Keratinocyte (primary cell): Measurements from ENCODE around the gene SLC43A3. TPM values are rescaled to one million over a fixed set of nuclear protein-coding genes. Genes with fewer than 3 reads are reported as not detected.
A peak's percentile ranks its signal among the peaks of the same experiment; 100 is the strongest.

ENCODE experiments used
- DNase-seq: peaks from one replicate; pipeline ENCODE4 v3.0.0-alpha.2; 2011; ENCODE audit warnings: low read depth, missing footprints, low spot score
- FAIRE-seq: peaks from 2 replicates; lab custom pipeline; 2011; peaks lifted over from hg19 to GRCh38; lab: Jason Lieb, UNC
- H2AFZ ChIP-seq: 2 replicates; pipeline ENCODE4 v1.6.0; 2012; ENCODE audit warnings: low read length, control low read depth, inconsistent platforms; ENCODE audit not compliant: control insufficient read depth
- H3K27ac ChIP-seq: 2 replicates; pipeline ENCODE4 v1.5.1; 2011; ENCODE audit warnings: low read length; ENCODE audit not compliant: control insufficient read depth, insufficient read depth
- H3K27me3 ChIP-seq: 3 replicates; pipeline ENCODE4 v1.6.0; 2011; ENCODE audit warnings: low read length; ENCODE audit not compliant: control insufficient read depth, insufficient read depth; ENCODE audit errors: extremely low read depth
- H3K36me3 ChIP-seq, 2 experiments: 2 replicates in 1 of 2; 3 replicates in 1 of 2; pipeline ENCODE4 v1.5.1; 2011; ENCODE audit warnings: low read length in 2 of 2, mild to moderate bottlenecking in 1 of 2; ENCODE audit not compliant: control insufficient read depth in 2 of 2, insufficient read depth in 2 of 2; ENCODE audit errors: extremely low read depth in 1 of 2
- H3K4me1 ChIP-seq: 3 replicates; pipeline ENCODE4 v1.5.1; 2011; ENCODE audit warnings: low read length; ENCODE audit not compliant: control insufficient read depth, insufficient read depth; ENCODE audit errors: extremely low read depth
- H3K4me2 ChIP-seq: 3 replicates; pipeline ENCODE4 v1.6.0; 2011; ENCODE audit warnings: low read depth, low read length; ENCODE audit not compliant: control insufficient read depth, insufficient read depth; ENCODE audit errors: extremely low read depth
- H3K4me3 ChIP-seq, 3 experiments: fragments of 200-600 bp in 1 of 3; sonication (generic) in 1 of 3; 2 replicates in 2 of 3; 3 replicates in 1 of 3; pipeline ENCODE4 v1.5.1; 2011 to 2016; ENCODE audit warnings: low read length in 3 of 3, mild to moderate bottlenecking in 3 of 3, control low read depth in 2 of 3, inconsistent platforms in 1 of 3, low read depth in 1 of 3, mixed read lengths in 1 of 3, mixed run types in 1 of 3, moderate library complexity in 1 of 3; ENCODE audit not compliant: control insufficient read depth in 2 of 3, insufficient read depth in 2 of 3; ENCODE audit errors: extremely low read depth in 1 of 3
- H3K79me2 ChIP-seq: 2 replicates; pipeline ENCODE4 v1.6.0; 2012; ENCODE audit warnings: low read length; ENCODE audit not compliant: control insufficient read depth, insufficient read depth
- H3K9ac ChIP-seq: 3 replicates; pipeline ENCODE4 v1.6.0; 2011; ENCODE audit warnings: low read length; ENCODE audit not compliant: control insufficient read depth, insufficient read depth; ENCODE audit errors: extremely low read depth
- H3K9me1 ChIP-seq: 3 replicates; pipeline ENCODE4 v1.6.0; 2011; ENCODE audit warnings: low read length; ENCODE audit not compliant: control insufficient read depth, insufficient read depth; ENCODE audit errors: extremely low read depth
- H3K9me3 ChIP-seq: 2 replicates; pipeline ENCODE4 v1.5.1; 2012; ENCODE audit warnings: low read depth, low read length; ENCODE audit not compliant: control insufficient read depth
- H4K20me1 ChIP-seq: 3 replicates; pipeline ENCODE4 v1.6.0; 2011; ENCODE audit warnings: low read length; ENCODE audit not compliant: control insufficient read depth, insufficient read depth; ENCODE audit errors: extremely low read depth
- EZH2 ChIP-seq: IDR thresholded peaks from one replicate; pipeline ENCODE4 v1.6.1; 2012; ENCODE audit warnings: inconsistent platforms, mild to moderate bottlenecking, low read length, moderate library complexity
- dilution Hi-C: fragments of 300-500 bp; cut with MboI; formaldehyde crosslinking; loops from one replicate; pipeline ENCODE4 v1.7.0; 2020; ENCODE audit warnings: low sequenced_read_pairs; ENCODE audit not compliant: extremely low pct_ligation_motif_present
- polyA minus RNA-seq, 3 experiments: library from RNA; depleted of rRNA, polyadenylated mRNA; stranded (reverse); fragments of >200 nt; gene quantifications; 1 replicate in 1 of 3; 2 replicates in 1 of 3; 3 replicates in 1 of 3; pipeline ENCODE4 v1.2.3, GENCODE V29; 2011
- polyA plus RNA-seq, 5 experiments: library from polyadenylated mRNA; depleted of rRNA in 3 of 5; stranded (reverse) in 3 of 5; stranded (forward) in 1 of 5; unstranded in 1 of 5; fragments of >200 nt; gene quantifications; 1 replicate in 1 of 5; 2 replicates in 3 of 5; 3 replicates in 1 of 5; pipeline versions ENCODE4 v1.2.1 to v1.2.3, GENCODE V29; 2011 to 2012; ENCODE audit warnings: missing spikeins in 2 of 5, low read depth in 1 of 5, low replicate concordance in 1 of 5
- TF ChIP-seq, protein P1 (sequence below), 3 experiments: IDR thresholded peaks in 1 of 3; conservative IDR thresholded peaks in 1 of 3; optimal IDR thresholded peaks in 1 of 3; 2 replicates in 2 of 3; 3 replicates in 1 of 3; pipeline versions ENCODE3 to v1.5.1; 2011; ENCODE audit warnings: low read length in 3 of 3, mild to moderate bottlenecking in 3 of 3, moderate library complexity in 2 of 3, control low read depth in 1 of 3, inconsistent platforms in 1 of 3; ENCODE audit not compliant: insufficient read depth in 2 of 3; ENCODE audit errors: extremely low read depth in 1 of 3

Gene SLC43A3
- 14.1 to 83.9 TPM (median 48.1 TPM) in 3 replicates for polyA plus RNA-seq
- polyA plus RNA-seq (2011; ENCODE audit: low read depth): 3.1 TPM
- polyA plus RNA-seq (2011; cell fraction: cytosol; rRNA removed): 15.0 and 22.1 TPM in 2 replicates
- 40.2 and 49.1 TPM in 2 replicates for polyA plus RNA-seq (2011; cell fraction: nucleus; rRNA removed)
- 8.9 and 50.8 TPM in 2 replicates for polyA plus RNA-seq (2012; ENCODE audit: low replicate concordance)
- 35.7 to 91.4 TPM (median 88.4 TPM) in 3 replicates for polyA minus RNA-seq
- 23.4 TPM for polyA minus RNA-seq (2011; cell fraction: cytosol; rRNA and poly(A)+ RNA removed)
- polyA minus RNA-seq (2011; cell fraction: nucleus; rRNA and poly(A)+ RNA removed): 20.5 and 26.0 TPM in 2 replicates

- Histone ChIP-seq H3K27me3 (no peaks in the 10 kb centered on the region), H3K4me2 (peak within 1 kb of the TSS; percentile 75)
- dilution Hi-C loops: no loop called here
Measured at GRCh38 chr11:57426929-57427726, at the start of gene SLC43A3. TSS of gene SLC43A3 (minus strand) at chr11:57427121. CDS start at chr11:57426172, 949 bp downstream.

DNA sequence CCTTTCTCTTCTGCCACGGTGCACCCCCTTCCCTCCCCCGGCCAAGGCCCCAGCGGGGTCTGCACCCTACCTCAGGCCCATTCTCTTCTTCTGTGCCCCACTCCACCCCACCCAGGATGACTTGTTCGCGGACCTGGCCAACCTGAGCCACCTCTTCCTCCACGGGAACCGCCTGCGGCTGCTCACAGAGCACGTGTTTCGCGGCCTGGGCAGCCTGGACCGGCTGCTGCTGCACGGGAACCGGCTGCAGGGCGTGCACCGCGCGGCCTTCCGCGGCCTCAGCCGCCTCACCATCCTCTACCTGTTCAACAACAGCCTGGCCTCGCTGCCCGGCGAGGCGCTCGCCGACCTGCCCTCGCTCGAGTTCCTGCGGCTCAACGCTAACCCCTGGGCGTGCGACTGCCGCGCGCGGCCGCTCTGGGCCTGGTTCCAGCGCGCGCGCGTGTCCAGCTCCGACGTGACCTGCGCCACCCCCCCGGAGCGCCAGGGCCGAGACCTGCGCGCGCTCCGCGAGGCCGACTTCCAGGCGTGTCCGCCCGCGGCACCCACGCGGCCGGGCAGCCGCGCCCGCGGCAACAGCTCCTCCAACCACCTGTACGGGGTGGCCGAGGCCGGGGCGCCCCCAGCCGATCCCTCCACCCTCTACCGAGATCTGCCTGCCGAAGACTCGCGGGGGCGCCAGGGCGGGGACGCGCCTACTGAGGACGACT lies 49.3 kb upstream of the SLC43A3 start:
- Histone ChIP-seq H3K27me3 (peaks cover 25% of the 10 kb centered on the region), H4K20me1 (no peaks in the 10 kb centered on the region), H2AFZ (peak overlapping the region; percentile 43), H3K9ac (no peak overlapping the region), H3K9me3 (no peaks in the 10 kb centered on the region), H3K4me1 (peaks cover 8% of the 10 kb centered on the region), H3K4me2 (peak overlapping the region; percentile 59), H3K36me3 (no peaks in the 10 kb centered on the region), H3K4me3 (peak overlapping the region in 2 of 3 experiments; percentile 7 to 18), H3K79me2 (no peaks in the 10 kb centered on the region), H3K9me1 (no peaks in the 10 kb centered on the region), H3K27ac (no peak overlapping the region)
- TF ChIP-seq, protein P1, sequence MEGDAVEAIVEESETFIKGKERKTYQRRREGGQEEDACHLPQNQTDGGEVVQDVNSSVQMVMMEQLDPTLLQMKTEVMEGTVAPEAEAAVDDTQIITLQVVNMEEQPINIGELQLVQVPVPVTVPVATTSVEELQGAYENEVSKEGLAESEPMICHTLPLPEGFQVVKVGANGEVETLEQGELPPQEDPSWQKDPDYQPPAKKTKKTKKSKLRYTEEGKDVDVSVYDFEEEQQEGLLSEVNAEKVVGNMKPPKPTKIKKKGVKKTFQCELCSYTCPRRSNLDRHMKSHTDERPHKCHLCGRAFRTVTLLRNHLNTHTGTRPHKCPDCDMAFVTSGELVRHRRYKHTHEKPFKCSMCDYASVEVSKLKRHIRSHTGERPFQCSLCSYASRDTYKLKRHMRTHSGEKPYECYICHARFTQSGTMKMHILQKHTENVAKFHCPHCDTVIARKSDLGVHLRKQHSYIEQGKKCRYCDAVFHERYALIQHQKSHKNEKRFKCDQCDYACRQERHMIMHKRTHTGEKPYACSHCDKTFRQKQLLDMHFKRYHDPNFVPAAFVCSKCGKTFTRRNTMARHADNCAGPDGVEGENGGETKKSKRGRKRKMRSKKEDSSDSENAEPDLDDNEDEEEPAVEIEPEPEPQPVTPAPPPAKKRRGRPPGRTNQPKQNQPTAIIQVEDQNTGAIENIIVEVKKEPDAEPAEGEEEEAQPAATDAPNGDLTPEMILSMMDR (optimal IDR thresholded peaks at IDR 0.05 in 1 of 3, IDR thresholded peaks at IDR 0.05 in 1 of 3, conservative IDR thresholded peaks at IDR 0.05 in 1 of 3; ENCODE audit: extremely low read depth in 1 of 3, insufficient read depth in 2 of 3, low read length in 3 of 3): peak in 1 of 3 experiments; percentile 8
- peak; percentile 69 for TF ChIP-seq EZH2
- FAIRE-seq (no peak), DNase-seq (no peak)
- dilution Hi-C loops: no loop called here

More at GRCh38 chr11:57426929-57427726, at the start of gene SLC43A3:
- no peaks in the 10 kb centered on the region for H4K20me1 ChIP-seq
- peak within 1 kb of the TSS; percentile 98 for H3K27ac ChIP-seq
- no peak for TF ChIP-seq EZH2
- TF ChIP-seq, protein P1 (optimal IDR thresholded peaks at IDR 0.05 in 1 of 3, IDR thresholded peaks at IDR 0.05 in 1 of 3, conservative IDR thresholded peaks at IDR 0.05 in 1 of 3; ENCODE audit: extremely low read depth in 1 of 3, insufficient read depth in 2 of 3, low read length in 3 of 3): no peak
- peak within 1 kb of the TSS; percentile 64 for H2AFZ ChIP-seq
- H3K79me2 ChIP-seq: peaks cover 22% of the 10 kb centered on the region
- DNase-seq (no peak), FAIRE-seq (peak; percentile 83)
- peaks cover 42% of the 10 kb centered on the region for H3K4me1 ChIP-seq
- peaks cover 0 to 14% of the 10 kb centered on the region in 2 experiments for H3K36me3 ChIP-seq
- no peaks in the 10 kb centered on the region for H3K9me3 ChIP-seq
- H3K9me1 ChIP-seq: no peaks in the 10 kb centered on the region
- peak within 1 kb of the TSS; percentile 39 to 80 (median 64) for H3K4me3 ChIP-seq
- peak within 1 kb of the TSS; percentile 91 for H3K9ac ChIP-seq
